Measurements from ENCODE around the gene CES3.

CES3 gene

GRCh38 chr16:66935314-66936011, 25.6 kb upstream of the CES3 start, which contains the start of gene CES2:
Gene CES2, plus strand, starts transcription at chr16:66935516. Its CDS starts 120 bp downstream, at chr16:66935636.
- Histone ChIP-seq H3K79me2 (ENCODE audit: insufficient read depth, low read length) (no peaks in the 10 kb centered on the region), H2AFZ (ENCODE audit: low read length) (no peak within 1 kb of the TSS)

GRCh38 chr16:66936462-66936861, 24.6 kb upstream of the CES3 start:
- peaks cover 23% of the 10 kb centered on the region for H3K4me1 ChIP-seq (ENCODE audit: insufficient read depth, low read length, severe bottlenecking)
- H3K79me2 ChIP-seq (ENCODE audit: insufficient read depth, low read length) = no peaks in the 10 kb centered on the region
- no peak overlapping the region for H3K9ac ChIP-seq (ENCODE audit: low read length)
- no peak overlapping the region for H3K4me2 ChIP-seq (ENCODE audit: low read length)
- TF ChIP-seq CTCF (IDR thresholded peaks at IDR 0.05; ENCODE audit: low read length) (no peak), EZH2 (IDR thresholded peaks at IDR 0.05; ENCODE audit: borderline replicate concordance, low read length) (no peak)
- H4K20me1 ChIP-seq (ENCODE audit: insufficient read depth, low read length) = no peaks in the 10 kb centered on the region
- H3K27ac ChIP-seq (ENCODE audit: low read depth, low read length, poor library complexity, severe bottlenecking) = no peak overlapping the region
- no peak overlapping the region for H3K4me3 ChIP-seq (ENCODE audit: low read depth, low read length, poor library complexity, severe bottlenecking)
- H3K27me3 ChIP-seq (ENCODE audit: insufficient read depth, low read length) = no peaks in the 10 kb centered on the region
- H3K9me2 ChIP-seq (ENCODE audit: low read depth, low read length) = no peaks in the 10 kb centered on the region
- H2AFZ ChIP-seq (ENCODE audit: low read length) = no peak overlapping the region
- no peaks in the 10 kb centered on the region for H3F3A ChIP-seq (ENCODE audit: insufficient read depth, low read length)
- peaks cover 10% of the 10 kb centered on the region; the same call in 1 of the 2 replicates for H3K36me3 ChIP-seq (ENCODE audit: insufficient read depth, low read length)
- H3K9me3 ChIP-seq (ENCODE audit: low read length) = no peaks in the 10 kb centered on the region

More at GRCh38 chr16:66935314-66936011, 25.6 kb upstream of the CES3 start, which contains the start of gene CES2:
- Histone ChIP-seq H3K4me2 (ENCODE audit: low read length) (peak within 1 kb of the TSS; percentile 98), H3K27me3 (ENCODE audit: insufficient read depth, low read length) (no peaks in the 10 kb centered on the region), H3K27ac (ENCODE audit: low read depth, low read length, poor library complexity, severe bottlenecking) (no peak within 1 kb of the TSS), H3K9ac (ENCODE audit: low read length) (peak within 1 kb of the TSS; percentile 97), H3K9me2 (ENCODE audit: low read depth, low read length) (no peaks in the 10 kb centered on the region), H3K4me1 (ENCODE audit: insufficient read depth, low read length, severe bottlenecking) (peaks cover 23% of the 10 kb centered on the region), H3K4me3 (ENCODE audit: low read depth, low read length, poor library complexity, severe bottlenecking) (peak within 1 kb of the TSS; percentile 97), H4K20me1 (ENCODE audit: insufficient read depth, low read length) (no peaks in the 10 kb centered on the region), H3K36me3 (ENCODE audit: insufficient read depth, low read length) (peaks cover 10% of the 10 kb centered on the region; the same call in 1 of the 2 replicates), H3F3A (ENCODE audit: insufficient read depth, low read length) (no peaks in the 10 kb centered on the region), H3K9me3 (ENCODE audit: low read length) (no peaks in the 10 kb centered on the region)
- no peak for TF ChIP-seq CTCF (IDR thresholded peaks at IDR 0.05; ENCODE audit: low read length)
- TF ChIP-seq EZH2 (IDR thresholded peaks at IDR 0.05; ENCODE audit: borderline replicate concordance, low read length) = no peak

- Histone ChIP-seq H3F3A (ENCODE audit: insufficient read depth, low read length) (no peaks in the 10 kb centered on the region), H3K27ac (ENCODE audit: low read depth, low read length, poor library complexity, severe bottlenecking) (no peak overlapping the region), H3K79me2 (ENCODE audit: insufficient read depth, low read length) (no peaks in the 10 kb centered on the region), H3K9ac (ENCODE audit: low read length) (no peak overlapping the region), H3K27me3 (ENCODE audit: insufficient read depth, low read length) (no peaks in the 10 kb centered on the region), H3K4me3 (ENCODE audit: low read depth, low read length, poor library complexity, severe bottlenecking) (no peak overlapping the region), H3K9me2 (ENCODE audit: low read depth, low read length) (no peaks in the 10 kb centered on the region), H3K9me3 (ENCODE audit: low read length) (no peaks in the 10 kb centered on the region), H2AFZ (ENCODE audit: low read length) (no peak overlapping the region), H3K36me3 (ENCODE audit: insufficient read depth, low read length) (peaks cover 11% of the 10 kb centered on the region; the same call in 1 of the 2 replicates), H3K4me1 (ENCODE audit: insufficient read depth, low read length, severe bottlenecking) (peaks cover 23% of the 10 kb centered on the region), H4K20me1 (ENCODE audit: insufficient read depth, low read length) (no peaks in the 10 kb centered on the region), H3K4me2 (ENCODE audit: low read length) (no peak overlapping the region)
- TF ChIP-seq EZH2 (IDR thresholded peaks at IDR 0.05; ENCODE audit: borderline replicate concordance, low read length) (no peak), CTCF (IDR thresholded peaks at IDR 0.05; ENCODE audit: low read length) (no peak)
Observed at GRCh38 chr16:66936889-66937554, 24.0 kb upstream of the CES3 start.
